Stomach smooth muscle (tissue), 2 donors: ENCODE measurements around the gene ST6GAL1.

Experiments
- H3K27ac ChIP-seq: one replicate; pipeline ENCODE4 v1.7.0; 2013; ENCODE audit warnings: mild to moderate bottlenecking, low read length, inconsistent platforms
- H3K27me3 ChIP-seq, 2 donors: one replicate each; pipeline ENCODE4 v1.7.0; 2013; ENCODE audit warnings: low read length in 2 of 2; ENCODE audit not compliant: insufficient read depth in 2 of 2, control insufficient read depth in 1 of 2
- H3K36me3 ChIP-seq, 2 donors: one replicate each; pipeline ENCODE4 v1.7.0; 2013; ENCODE audit warnings: low read length in 2 of 2; ENCODE audit not compliant: control insufficient read depth in 2 of 2, insufficient read depth in 2 of 2
- H3K4me1 ChIP-seq: one replicate; pipeline ENCODE4 v1.7.0; 2013; ENCODE audit warnings: low read length; ENCODE audit not compliant: control insufficient read depth, insufficient read depth
- H3K4me3 ChIP-seq, 2 donors: one replicate each; pipeline ENCODE4 v1.7.0; 2013; ENCODE audit warnings: low read length in 2 of 2
- H3K9ac ChIP-seq, 2 donors: one replicate each; pipeline ENCODE4 v1.7.0; 2013; ENCODE audit warnings: low read length in 2 of 2, mild to moderate bottlenecking in 1 of 2
- H3K9me3 ChIP-seq, 2 donors: one replicate each; pipeline ENCODE4 v1.7.0; 2013; ENCODE audit warnings: low read length in 2 of 2; ENCODE audit not compliant: control insufficient read depth in 2 of 2
- donor health status: healthy.
- donor health status: Pancreatic carcinoma.

The ST6GAL1 gene

GRCh38 chr3:187011915-187012314, 81.6 kb downstream of the ST6GAL1 start:
- H3K27ac ChIP-seq: no peak overlapping the region
- peaks cover 6% of the 10 kb centered on the region for H3K4me1 ChIP-seq
- no peaks in the 10 kb centered on the region for H3K9me3 ChIP-seq
- H3K9ac ChIP-seq: no peak overlapping the region
- H3K36me3 ChIP-seq: no peaks in the 10 kb centered on the region
- H3K27me3 ChIP-seq: no peaks in the 10 kb centered on the region
- H3K4me3 ChIP-seq: no peak overlapping the region

- peaks cover 6% of the 10 kb centered on the region for H3K4me1 ChIP-seq
- peak overlapping the region in 1 of 2 donors; percentile 15 for H3K4me3 ChIP-seq
- no peak overlapping the region for H3K9ac ChIP-seq
- no peak overlapping the region for H3K27ac ChIP-seq
- no peaks in the 10 kb centered on the region for H3K27me3 ChIP-seq
- no peaks in the 10 kb centered on the region for H3K9me3 ChIP-seq
- no peaks in the 10 kb centered on the region for H3K36me3 ChIP-seq
These were observed 82.3 kb downstream of the ST6GAL1 start for GRCh38 chr3:187012609-187013051.

- H3K27ac ChIP-seq: no peak overlapping the region
- H3K9ac ChIP-seq: no peak overlapping the region
- peaks cover 6% of the 10 kb centered on the region for H3K4me1 ChIP-seq
- H3K4me3 ChIP-seq: no peak overlapping the region
- no peaks in the 10 kb centered on the region for H3K27me3 ChIP-seq
- no peaks in the 10 kb centered on the region for H3K9me3 ChIP-seq
- H3K36me3 ChIP-seq: no peaks in the 10 kb centered on the region
These were observed 82.9 kb downstream of the ST6GAL1 start for GRCh38 chr3:187013159-187013716.

GRCh38 chr3:187014417-187014864, 84.1 kb downstream of the ST6GAL1 start:
- Histone ChIP-seq H3K36me3 (no peaks in the 10 kb centered on the region), H3K4me1 (peaks cover 6% of the 10 kb centered on the region)

GRCh38 chr3:187015903-187016638, 85.7 kb downstream of the ST6GAL1 start:
- peaks cover 6% of the 10 kb centered on the region for H3K4me1 ChIP-seq

More at GRCh38 chr3:187014417-187014864, 84.1 kb downstream of the ST6GAL1 start:
- H3K27ac ChIP-seq: no peak overlapping the region
- no peaks in the 10 kb centered on the region for H3K9me3 ChIP-seq
- no peaks in the 10 kb centered on the region for H3K27me3 ChIP-seq
- H3K4me3 ChIP-seq: no peak overlapping the region
- H3K9ac ChIP-seq: no peak overlapping the region

GRCh38 chr3:187016639-187017345, 86.5 kb downstream of the ST6GAL1 start:
- H3K27me3 ChIP-seq: no peaks in the 10 kb centered on the region
- H3K9ac ChIP-seq: no peak overlapping the region
- H3K9me3 ChIP-seq: no peaks in the 10 kb centered on the region
- H3K4me1 ChIP-seq: peaks cover 6% of the 10 kb centered on the region
- H3K27ac ChIP-seq: no peak overlapping the region
- H3K36me3 ChIP-seq: no peaks in the 10 kb centered on the region
- peak overlapping the region in 1 of 2 donors; percentile 11 for H3K4me3 ChIP-seq

More at GRCh38 chr3:187015903-187016638, 85.7 kb downstream of the ST6GAL1 start:
- Histone ChIP-seq H3K9ac (no peak overlapping the region), H3K4me3 (no peak overlapping the region), H3K27me3 (no peaks in the 10 kb centered on the region), H3K27ac (no peak overlapping the region), H3K36me3 (no peaks in the 10 kb centered on the region), H3K9me3 (no peaks in the 10 kb centered on the region)

GRCh38 chr3:187017511-187018230, 87.3 kb downstream of the ST6GAL1 start:
- no peaks in the 10 kb centered on the region for H3K9me3 ChIP-seq
- H3K9ac ChIP-seq: no peak overlapping the region
- H3K27me3 ChIP-seq: no peaks in the 10 kb centered on the region
- H3K4me1 ChIP-seq: peaks cover 6% of the 10 kb centered on the region
- no peak overlapping the region for H3K4me3 ChIP-seq
- H3K36me3 ChIP-seq: no peaks in the 10 kb centered on the region
- H3K27ac ChIP-seq: no peak overlapping the region

GRCh38 chr3:187019542-187020072, 89.3 kb downstream of the ST6GAL1 start:
- H3K36me3 ChIP-seq: no peaks in the 10 kb centered on the region
- H3K9ac ChIP-seq: no peak overlapping the region
- H3K27me3 ChIP-seq: no peaks in the 10 kb centered on the region
- no peak overlapping the region for H3K27ac ChIP-seq
- no peaks in the 10 kb centered on the region for H3K9me3 ChIP-seq
- no peaks in the 10 kb centered on the region for H3K4me1 ChIP-seq
- no peak overlapping the region for H3K4me3 ChIP-seq

- H3K4me3 ChIP-seq: no peak overlapping the region
- H3K4me1 ChIP-seq: no peaks in the 10 kb centered on the region
- no peaks in the 10 kb centered on the region for H3K27me3 ChIP-seq
- H3K9me3 ChIP-seq: no peaks in the 10 kb centered on the region
- no peaks in the 10 kb centered on the region for H3K36me3 ChIP-seq
- H3K27ac ChIP-seq: no peak overlapping the region
- H3K9ac ChIP-seq: no peak overlapping the region
These were observed 90.0 kb downstream of the ST6GAL1 start for GRCh38 chr3:187020376-187020775.

- H3K4me3 ChIP-seq: no peak overlapping the region
- no peak overlapping the region for H3K27ac ChIP-seq
These were observed 91.5 kb downstream of the ST6GAL1 start for GRCh38 chr3:187021748-187022402.

More at GRCh38 chr3:187021748-187022402, 91.5 kb downstream of the ST6GAL1 start:
- no peaks in the 10 kb centered on the region for H3K9me3 ChIP-seq
- no peaks in the 10 kb centered on the region for H3K4me1 ChIP-seq
- H3K27me3 ChIP-seq: no peaks in the 10 kb centered on the region
- no peaks in the 10 kb centered on the region for H3K36me3 ChIP-seq
- H3K9ac ChIP-seq: no peak overlapping the region
